IPS-18c (cell line): ENCODE measurements around the gene FAR2.
"Not testable (repeated sequence)": the region's sequence is repeated elsewhere in the genome, so short reads cannot be mapped to it uniquely, and the experiment has no call there.

ENCODE experiments used
- H3K4me3 ChIP-seq: 2 replicates; pipeline ENCODE4 v1.7.0; 2013; ENCODE audit warnings: low read depth, mild to moderate bottlenecking, low read length, moderate library complexity; ENCODE audit not compliant: insufficient read depth
- H3K9me3 ChIP-seq: one replicate; pipeline ENCODE4 v1.6.1; 2013; ENCODE audit warnings: mild to moderate bottlenecking, low read length, moderate library complexity; ENCODE audit not compliant: control insufficient read depth, insufficient read depth

FAR2 gene

GRCh38 chr12:29242921-29243431 is 93.9 kb downstream of the FAR2 start:
- Histone ChIP-seq H3K9me3 (no peaks in the 10 kb centered on the region), H3K4me3 (no peak overlapping the region)

GRCh38 chr12:29244159-29244765 is 95.2 kb downstream of the FAR2 start:
- H3K9me3 ChIP-seq, result no peaks in the 10 kb centered on the region
- no peak overlapping the region for H3K4me3 ChIP-seq

- Histone ChIP-seq H3K9me3 (no peaks in the 10 kb centered on the region), H3K4me3 (no peak overlapping the region)
These were observed 96.2 kb downstream of the FAR2 start for GRCh38 chr12:29245246-29245645.

GRCh38 chr12:29249930-29250329 is 100.9 kb downstream of the FAR2 start:
- no peaks in the 10 kb centered on the region for H3K9me3 ChIP-seq
- no peak overlapping the region for H3K4me3 ChIP-seq

- Histone ChIP-seq H3K9me3 (no peaks in the 10 kb centered on the region), H3K4me3 (no peak overlapping the region)
These were observed 105.0 kb downstream of the FAR2 start for GRCh38 chr12:29253906-29254625.

- Histone ChIP-seq H3K4me3 (no peak overlapping the region), H3K9me3 (no peaks in the 10 kb centered on the region)
These were observed 106.0 kb downstream of the FAR2 start for GRCh38 chr12:29255042-29255441.

- no peak overlapping the region for H3K4me3 ChIP-seq
- H3K9me3 ChIP-seq, result no peaks in the 10 kb centered on the region
These were observed 107.5 kb downstream of the FAR2 start for GRCh38 chr12:29256598-29256997.

GRCh38 chr12:29257687-29258086 is 108.6 kb downstream of the FAR2 start:
- not testable (repeated sequence) for H3K4me3 ChIP-seq, H3K9me3 ChIP-seq

- H3K9me3 ChIP-seq, result peaks cover 2% of the 10 kb centered on the region
- H3K4me3 ChIP-seq, result no peak overlapping the region
These were observed 115.3 kb downstream of the FAR2 start for GRCh38 chr12:29264424-29264823.

GRCh38 chr12:29269706-29270408 is 120.8 kb downstream of the FAR2 start:
- peaks cover 2% of the 10 kb centered on the region for H3K9me3 ChIP-seq
- H3K4me3 ChIP-seq, result no peak overlapping the region

- Histone ChIP-seq H3K9me3 (peaks cover 2% of the 10 kb centered on the region), H3K4me3 (no peak overlapping the region)
These were observed 121.4 kb downstream of the FAR2 start for GRCh38 chr12:29270446-29270845.

- no peaks in the 10 kb centered on the region for H3K9me3 ChIP-seq
- H3K4me3 ChIP-seq, result no peak overlapping the region
These were observed 124.2 kb downstream of the FAR2 start for GRCh38 chr12:29273178-29273843.

GRCh38 chr12:29275834-29276233 is 126.8 kb downstream of the FAR2 start:
- H3K9me3 ChIP-seq, result no peaks in the 10 kb centered on the region
- H3K4me3 ChIP-seq, result no peak overlapping the region

- H3K9me3 ChIP-seq, result no peaks in the 10 kb centered on the region
- H3K4me3 ChIP-seq, result no peak overlapping the region
These were observed 128.2 kb downstream of the FAR2 start for GRCh38 chr12:29277231-29277630.

GRCh38 chr12:29278673-29279420 is 129.8 kb downstream of the FAR2 start:
- H3K4me3 ChIP-seq, result no peak overlapping the region
- no peaks in the 10 kb centered on the region for H3K9me3 ChIP-seq

GRCh38 chr12:29281371-29282005 is 132.4 kb downstream of the FAR2 start:
- Histone ChIP-seq H3K4me3 (no peak overlapping the region), H3K9me3 (no peaks in the 10 kb centered on the region)
